Brain microvascular endothelial cell (primary cell): ENCODE results near the gene CASKIN1.

Experiments used
- DNase-seq: peaks from one replicate; pipeline ENCODE4 v3.0.0-alpha.2; 2020
- H3K27ac ChIP-seq: fragments of 250-450 bp; sonication (Bioruptor Pico); 2 replicates; pipeline ENCODE4 v1.5.1; 2020; ENCODE audit warnings: mild to moderate bottlenecking, moderate library complexity
- H3K27me3 ChIP-seq: fragments of 250-450 bp; sonication (Bioruptor Pico); replicated peaks from 2 replicates; pipeline ENCODE4 v1.5.1; 2020; ENCODE audit warnings: mild to moderate bottlenecking
- H3K36me3 ChIP-seq: fragments of 250-450 bp; sonication (Bioruptor Pico); replicated peaks from 2 replicates; pipeline ENCODE4 v1.5.1; 2020; ENCODE audit warnings: mild to moderate bottlenecking
- H3K4me3 ChIP-seq: 2 replicates; pipeline ENCODE4 v1.5.1; 2011; ENCODE audit warnings: low read depth, mild to moderate bottlenecking, control low read depth, low read length, moderate library complexity
- in situ Hi-C: cut with HindIII; loops from 2 replicates; pipeline ENCODE4 v1.10.0; 2017; ENCODE audit warnings: low sequenced_read_pairs, low pct_ligation_motif_present
- TF ChIP-seq, protein P1 (sequence below): IDR thresholded peaks from 2 replicates; pipeline ENCODE4 v1.5.1; 2011; ENCODE audit warnings: low read depth, mild to moderate bottlenecking, moderate library complexity, low read length, control low read depth, inconsistent platforms; ENCODE audit errors: missing control alignments

Gene CASKIN1

DNA sequence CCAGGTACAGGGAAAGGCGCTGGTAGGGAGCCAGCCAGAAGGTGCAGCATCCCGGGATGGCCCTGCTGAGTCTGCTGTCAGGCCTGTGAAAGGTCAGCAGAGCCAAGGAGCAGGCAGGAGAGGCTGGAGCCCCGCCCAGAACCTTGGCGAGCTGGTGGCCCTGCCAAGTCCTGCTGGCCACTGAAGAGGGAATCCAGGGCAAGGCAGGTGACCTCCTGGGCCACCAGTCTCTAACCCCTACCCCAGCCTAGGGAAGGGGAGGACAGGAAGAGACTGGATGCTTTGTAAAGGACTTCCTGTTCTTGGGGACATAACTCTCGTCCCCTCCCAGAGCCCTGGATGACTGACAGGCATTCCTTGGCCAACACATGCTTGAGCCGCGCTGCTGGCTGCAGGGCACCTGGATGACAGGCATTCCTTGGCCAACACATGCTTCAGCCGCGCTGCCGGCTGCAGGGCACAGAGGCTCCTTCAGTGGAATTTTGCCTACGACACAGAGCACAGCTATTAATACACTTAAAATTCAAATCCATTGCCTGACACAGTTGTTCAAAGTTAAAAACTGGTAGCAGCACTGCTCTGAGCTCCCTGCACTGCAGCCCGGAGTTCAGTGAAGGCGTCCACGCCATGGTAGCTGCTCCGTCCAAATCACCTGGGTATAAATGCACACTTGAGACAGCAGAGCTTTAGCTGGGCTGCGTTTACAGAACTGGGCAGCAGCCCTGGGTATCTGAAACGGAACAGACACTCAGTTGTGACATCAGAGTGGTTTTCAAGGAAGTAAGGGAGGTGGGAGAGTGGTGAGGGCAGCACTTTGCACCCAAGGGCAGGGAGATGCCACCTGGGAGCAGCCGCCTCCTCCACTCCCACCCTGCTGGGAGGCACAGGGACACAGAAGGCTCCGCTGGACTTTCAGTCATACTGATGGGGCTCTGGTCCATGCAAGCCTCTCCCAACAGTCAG is 16.2 kb upstream of the CASKIN1 start:
- TF ChIP-seq, protein P1, sequence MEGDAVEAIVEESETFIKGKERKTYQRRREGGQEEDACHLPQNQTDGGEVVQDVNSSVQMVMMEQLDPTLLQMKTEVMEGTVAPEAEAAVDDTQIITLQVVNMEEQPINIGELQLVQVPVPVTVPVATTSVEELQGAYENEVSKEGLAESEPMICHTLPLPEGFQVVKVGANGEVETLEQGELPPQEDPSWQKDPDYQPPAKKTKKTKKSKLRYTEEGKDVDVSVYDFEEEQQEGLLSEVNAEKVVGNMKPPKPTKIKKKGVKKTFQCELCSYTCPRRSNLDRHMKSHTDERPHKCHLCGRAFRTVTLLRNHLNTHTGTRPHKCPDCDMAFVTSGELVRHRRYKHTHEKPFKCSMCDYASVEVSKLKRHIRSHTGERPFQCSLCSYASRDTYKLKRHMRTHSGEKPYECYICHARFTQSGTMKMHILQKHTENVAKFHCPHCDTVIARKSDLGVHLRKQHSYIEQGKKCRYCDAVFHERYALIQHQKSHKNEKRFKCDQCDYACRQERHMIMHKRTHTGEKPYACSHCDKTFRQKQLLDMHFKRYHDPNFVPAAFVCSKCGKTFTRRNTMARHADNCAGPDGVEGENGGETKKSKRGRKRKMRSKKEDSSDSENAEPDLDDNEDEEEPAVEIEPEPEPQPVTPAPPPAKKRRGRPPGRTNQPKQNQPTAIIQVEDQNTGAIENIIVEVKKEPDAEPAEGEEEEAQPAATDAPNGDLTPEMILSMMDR: no peak
- no peak for DNase-seq
- in situ Hi-C loops: no loop called here
- H3K36me3 ChIP-seq: peaks cover 19% of the 10 kb centered on the region
- no peaks in the 10 kb centered on the region for H3K27me3 ChIP-seq
- peak overlapping the region; percentile 68 for H3K4me3 ChIP-seq
- no peak overlapping the region for H3K27ac ChIP-seq

DNA sequence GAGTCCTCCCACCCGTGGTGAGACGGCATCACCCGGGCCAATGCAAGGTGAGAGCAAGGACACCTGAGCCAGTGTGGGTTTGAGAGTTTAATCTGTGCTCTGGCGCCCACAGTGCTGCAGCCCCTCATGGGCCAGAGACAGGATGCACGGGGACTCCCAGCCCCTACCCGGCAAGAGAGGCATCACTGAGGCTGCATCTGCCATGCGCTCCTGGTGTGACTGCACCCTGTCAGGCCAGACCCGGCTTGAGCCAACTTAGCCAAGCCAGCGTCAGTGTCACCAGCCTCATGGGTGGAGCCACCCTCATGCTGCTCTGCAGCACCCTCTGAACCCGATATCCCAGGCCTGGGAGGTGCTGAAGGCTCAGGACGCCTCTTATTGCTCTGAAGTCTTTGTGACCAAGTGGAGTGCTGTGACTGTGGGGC is 15.5 kb upstream of the CASKIN1 start:
- H3K36me3 ChIP-seq: peaks cover 20% of the 10 kb centered on the region
- no peak overlapping the region for H3K27ac ChIP-seq

DNA sequence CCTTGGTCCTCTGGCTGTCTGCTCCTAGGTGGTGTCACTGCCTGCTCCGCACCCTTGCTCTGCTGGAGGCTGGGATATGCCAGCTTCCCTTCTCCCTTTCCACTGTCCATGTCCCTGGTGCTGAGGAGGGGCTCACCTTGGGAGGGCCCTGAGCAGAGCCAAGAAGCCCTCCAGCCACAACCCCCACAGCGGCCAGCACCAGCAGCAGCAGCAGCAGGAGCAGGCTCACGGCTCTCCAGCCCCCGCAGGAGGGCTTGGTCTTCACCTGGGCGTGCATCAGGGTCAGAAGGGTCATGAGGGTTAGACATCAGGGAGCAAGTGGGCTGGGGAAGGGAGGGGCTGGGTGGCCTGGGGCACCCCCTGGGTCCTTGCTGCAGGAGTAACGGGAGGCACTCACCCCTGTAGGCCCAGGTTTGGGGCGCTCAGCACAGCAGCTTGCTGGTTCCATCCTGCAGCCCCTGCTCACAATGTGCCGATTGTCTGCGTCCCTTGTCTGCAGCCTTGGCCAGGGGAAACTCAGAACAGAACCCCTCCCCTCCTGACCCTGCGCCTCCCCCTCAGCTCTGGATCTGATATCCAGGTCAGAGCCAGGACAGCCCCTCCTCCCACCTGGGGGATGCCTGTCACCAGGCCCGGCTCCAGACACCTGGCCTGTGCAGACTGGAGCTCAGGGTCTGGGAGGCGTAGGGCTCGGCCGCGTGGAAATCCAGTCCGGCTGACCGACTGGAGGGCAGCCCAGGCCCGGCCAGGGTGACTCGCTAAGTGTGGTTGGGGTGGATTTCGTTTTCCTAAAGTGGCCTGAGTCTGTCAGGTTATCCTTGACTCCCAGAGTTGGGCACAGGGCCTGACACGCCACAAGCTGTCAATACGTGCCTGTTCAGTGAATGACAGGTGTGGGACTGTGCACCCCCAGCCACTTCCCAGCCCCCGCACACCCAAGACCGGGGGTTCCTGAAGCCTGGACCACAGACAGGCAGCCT is 14.3 kb upstream of the CASKIN1 start, which contains the start of gene BRICD5:
BRICD5 (minus strand) TSS at position 478 of the 980 bp plus-strand sequence; CDS start at position 448, 30 bp downstream.
- Histone ChIP-seq H3K4me3 (no peak within 1 kb of the TSS), H3K27me3 (no peaks in the 10 kb centered on the region), H3K27ac (no peak within 1 kb of the TSS), H3K36me3 (peaks cover 22% of the 10 kb centered on the region)
- in situ Hi-C loops: no loop called here
- no peak for DNase-seq
- TF ChIP-seq, protein P1: no peak

More for the DNA sequence above, 15.5 kb upstream of the CASKIN1 start:
- H3K27me3 ChIP-seq: no peaks in the 10 kb centered on the region
- DNase-seq: no peak
- no peak overlapping the region for H3K4me3 ChIP-seq
- in situ Hi-C loops: no loop called here
- TF ChIP-seq, protein P1: no peak

DNA sequence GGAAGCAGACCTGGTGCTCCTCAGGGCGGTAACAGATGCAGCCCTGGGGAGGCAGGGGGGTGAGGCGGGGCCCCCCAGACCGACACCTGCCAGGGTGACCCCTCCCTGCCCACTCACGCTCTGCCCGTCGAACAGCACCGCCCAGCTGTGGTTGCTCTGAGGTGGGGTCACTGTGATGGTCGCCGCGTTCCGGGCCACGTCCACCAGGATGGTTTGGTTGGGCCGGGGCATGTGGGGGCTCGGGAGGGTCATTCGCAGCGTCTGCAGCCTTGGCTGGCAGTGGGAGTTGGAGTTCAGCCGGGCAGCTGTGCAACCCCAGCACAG is 13.6 kb upstream of the CASKIN1 start:
- no peak overlapping the region for H3K4me3 ChIP-seq
- TF ChIP-seq, protein P1: no peak
- no peaks in the 10 kb centered on the region for H3K27me3 ChIP-seq
- no peak overlapping the region for H3K27ac ChIP-seq
- DNase-seq: no peak
- peaks cover 22% of the 10 kb centered on the region for H3K36me3 ChIP-seq
- in situ Hi-C loops: no loop called here

DNA sequence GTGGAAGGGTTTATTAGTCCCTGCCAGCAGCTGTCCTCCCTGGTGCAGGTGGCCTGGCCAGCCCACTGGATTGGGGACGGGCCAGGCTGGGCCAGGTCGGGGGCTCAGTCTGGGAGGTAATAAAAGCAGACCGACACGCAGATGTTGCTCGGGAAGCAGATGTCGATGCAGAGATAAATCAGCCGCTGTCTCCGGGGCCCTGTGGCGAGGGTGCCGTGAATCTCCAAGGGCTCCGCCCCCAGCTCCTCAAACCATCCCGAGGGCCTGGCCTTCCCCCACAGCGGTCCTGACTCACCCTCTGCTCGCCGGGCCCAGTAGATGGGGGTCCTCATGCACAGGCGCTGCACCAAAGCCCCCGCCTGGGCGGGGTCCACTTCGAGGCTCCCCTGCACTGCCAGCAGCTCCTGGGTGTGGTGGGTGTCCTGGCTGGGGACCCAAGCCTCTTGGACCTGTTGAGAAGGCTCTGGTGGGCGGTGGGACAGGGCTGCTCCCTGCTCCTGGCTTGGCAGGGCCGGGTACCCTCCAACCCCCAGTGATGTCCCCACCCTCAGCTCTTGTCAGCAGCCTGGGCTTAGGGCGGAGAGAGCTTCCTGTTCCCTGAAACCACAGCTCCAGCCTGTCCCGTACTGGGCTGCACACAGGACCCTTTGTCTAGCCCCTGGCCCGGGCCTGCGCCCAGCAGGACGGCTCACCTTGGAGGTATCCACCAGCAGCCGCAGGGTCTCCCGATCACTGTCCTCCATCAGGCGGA is 13.0 kb upstream of the CASKIN1 start:
- H3K36me3 ChIP-seq: peaks cover 22% of the 10 kb centered on the region
- no peak overlapping the region for H3K4me3 ChIP-seq
- no peak for DNase-seq
- no peaks in the 10 kb centered on the region for H3K27me3 ChIP-seq
- TF ChIP-seq, protein P1: no peak
- H3K27ac ChIP-seq: no peak overlapping the region
- in situ Hi-C loops: no loop called here
